Natural killer cell (primary cell): Measurements from ENCODE around the gene DOCK10. TPM values are rescaled to one million over a fixed set of nuclear protein-coding genes. Genes with fewer than 3 reads are reported as not detected.

Experiments used
- ATAC-seq, 3 donors: fragments of 150-1000 bp in 2 of 3; fragments of 200-7000 bp in 1 of 3; cut with Tn5 transposase; 1 replicate in 1 of 3; 2 replicates in 2 of 3; pipeline ENCODE4 v1.10.0; 2021; ENCODE audit warnings: mild to moderate bottlenecking in 2 of 3, moderate library complexity in 2 of 3
- DNase-seq, 2 donors: peaks; one replicate each; pipeline versions ENCODE4 v3.0.0 to v3.0.0-alpha.2; 2013 to 2021; ENCODE audit warnings: mixed read lengths in 1 of 2
- H3K27ac ChIP-seq: one replicate; pipeline ENCODE4 v1.5.1; 2013; ENCODE audit warnings: mild to moderate bottlenecking, low read length
- H3K27me3 ChIP-seq: one replicate; pipeline ENCODE4 v1.6.1; 2013; ENCODE audit warnings: low read length; ENCODE audit not compliant: control insufficient read depth, insufficient read depth
- H3K36me3 ChIP-seq: one replicate; pipeline ENCODE4 v1.6.1; 2013; ENCODE audit warnings: low read length; ENCODE audit not compliant: control insufficient read depth, insufficient read depth
- H3K4me1 ChIP-seq: one replicate; pipeline ENCODE4 v1.6.1; 2013; ENCODE audit warnings: low read length; ENCODE audit not compliant: control insufficient read depth, insufficient read depth
- H3K4me3 ChIP-seq: one replicate; pipeline ENCODE4 v1.5.1; 2013; ENCODE audit warnings: low read length
- H3K9me3 ChIP-seq: one replicate; pipeline ENCODE4 v1.6.1; 2013; ENCODE audit warnings: low read length; ENCODE audit not compliant: control insufficient read depth, insufficient read depth
- H3K27ac Mint-ChIP-seq, 2 donors: one replicate each; pipeline ENCODE4 v1.8.0; 2022; ENCODE audit warnings: mild to moderate bottlenecking in 2 of 2, mixed read lengths in 2 of 2, moderate library complexity in 1 of 2
- H3K27me3 Mint-ChIP-seq, 2 donors: one replicate each; pipeline ENCODE4 v1.8.0; 2022; ENCODE audit warnings: low read depth in 2 of 2, mixed read lengths in 2 of 2
- H3K36me3 Mint-ChIP-seq: one replicate; pipeline ENCODE4 v1.8.0; 2022; ENCODE audit warnings: mixed read lengths
- H3K4me1 Mint-ChIP-seq, 2 donors: one replicate each; pipeline ENCODE4 v1.8.0; 2022; ENCODE audit warnings: mixed read lengths in 2 of 2
- H3K4me3 Mint-ChIP-seq: one replicate; pipeline ENCODE4 v1.8.0; 2022; ENCODE audit warnings: mild to moderate bottlenecking, moderate library complexity, mixed read lengths
- H3K9me3 Mint-ChIP-seq, 2 donors: one replicate each; pipeline ENCODE4 v1.8.0; 2022; ENCODE audit warnings: mixed read lengths in 2 of 2
- CTCF ChIP-seq: fragments of 200-600 bp; IDR thresholded peaks from one replicate; pipeline ENCODE4 v1.8.0; 2022; ENCODE audit warnings: antibody characterized with exemption
- WGBS: methylation state at CpG from one replicate; pipeline ENCODE4 v1.1.7; 2013; ENCODE audit warnings: missing lambda C conversion rate; ENCODE audit not compliant: insufficient coverage; 5-methylcytosine and 5-hydroxymethylcytosine counted together
- intact Hi-C: fragments of 100-400 bp; cut with micrococcal nuclease; formaldehyde crosslinking; loops from one replicate; pipeline ENCODE4 v1.14.2; 2022
- total RNA-seq, 4 donors: library from RNA; stranded (reverse); fragments of 120-200 nt in 1 of 4; gene quantifications; one replicate each; pipeline versions ENCODE4 v1.2.3 to v1.2.4, GENCODE V29; 2013 to 2022

The DOCK10 gene
- total RNA-seq, 3 donors from 2014 or later (not counting 1 experiment from before 2014, with no cell fraction given), result 181 to 213 (median 182) TPM

DNA sequence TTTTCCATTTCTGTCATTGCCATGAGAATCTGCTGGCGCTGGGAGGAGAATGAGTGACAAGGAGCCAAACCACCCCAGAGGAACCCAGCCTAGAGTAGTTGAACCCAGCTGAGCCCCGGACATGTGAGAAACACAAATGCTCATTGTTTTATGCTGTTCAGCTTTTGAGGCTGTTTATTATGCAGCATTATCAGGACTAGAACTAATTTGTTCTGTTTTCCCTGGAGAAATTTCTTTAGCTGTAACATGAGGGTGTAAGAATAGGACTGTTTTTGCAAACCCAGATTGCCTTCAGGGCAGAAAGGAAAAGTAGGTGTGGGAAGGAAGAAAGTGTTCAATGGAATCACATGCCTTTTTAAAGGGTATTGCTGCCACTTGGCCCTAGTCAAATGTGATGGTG lies 28.5 kb upstream of the DOCK10 start:
- H3K4me1 ChIP-seq, result no peaks in the 10 kb centered on the region
- intact Hi-C loops, result no loop called here
- 98% methylated on average over 2 of the region's 2 CpGs for WGBS
- H3K36me3 ChIP-seq, result no peaks in the 10 kb centered on the region
- no peak overlapping the region for H3K27ac ChIP-seq
- DNase-seq, result no peak
- Mint-ChIP-seq H3K36me3 (no peaks in the 10 kb centered on the region), H3K27me3 (no peaks in the 10 kb centered on the region), H3K4me1 (peaks cover 0 to 12% of the 10 kb centered on the region in 2 donors), H3K4me3 (no peak overlapping the region), H3K9me3 (peaks cover 2 to 3% of the 10 kb centered on the region in 2 donors), H3K27ac (no peak overlapping the region)
- no peak overlapping the region for H3K4me3 ChIP-seq
- no peaks in the 10 kb centered on the region for H3K27me3 ChIP-seq
- ATAC-seq, result no peak
- no peak for TF ChIP-seq CTCF
- peaks cover 8% of the 10 kb centered on the region for H3K9me3 ChIP-seq

- Histone ChIP-seq H3K27ac (no peak overlapping the region), H3K36me3 (no peaks in the 10 kb centered on the region), H3K4me1 (no peaks in the 10 kb centered on the region), H3K27me3 (no peaks in the 10 kb centered on the region), H3K9me3 (peaks cover 8% of the 10 kb centered on the region), H3K4me3 (no peak overlapping the region)
- Mint-ChIP-seq H3K4me1 (peaks cover 0 to 6% of the 10 kb centered on the region in 2 donors), H3K27me3 (no peaks in the 10 kb centered on the region), H3K9me3 (peaks cover 2 to 3% of the 10 kb centered on the region in 2 donors), H3K27ac (no peak overlapping the region), H3K4me3 (no peak overlapping the region), H3K36me3 (no peaks in the 10 kb centered on the region)
- no peak for DNase-seq
- TF ChIP-seq CTCF, result no peak
- intact Hi-C loops, result no loop called here
- ATAC-seq, result no peak
- no CpG with 5 or more reads among the region's 1 CpG for WGBS
These were observed 27.7 kb upstream of the DOCK10 start for GRCh38 chr2:225069966-225070365.

DNA sequence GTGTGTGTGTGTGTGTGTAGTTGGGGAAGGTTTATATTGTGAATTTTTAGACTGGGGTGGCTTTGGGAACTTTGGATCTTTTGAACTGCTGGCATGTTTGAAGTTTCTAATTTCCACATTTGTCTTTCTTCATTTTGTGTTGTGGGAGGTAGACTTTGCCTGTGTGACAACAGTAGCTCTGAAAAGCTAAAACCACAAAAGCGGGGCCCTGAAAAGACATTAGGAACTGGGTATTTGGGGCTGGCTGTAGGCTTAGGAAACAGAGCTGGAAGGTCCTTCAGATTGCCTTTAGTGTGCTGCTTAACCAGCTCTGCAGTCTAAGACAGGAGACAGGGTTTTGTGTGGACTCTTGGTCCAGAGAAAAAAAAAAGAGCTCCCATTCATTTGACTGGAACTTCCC lies 27.2 kb upstream of the DOCK10 start:
- H3K4me1 ChIP-seq, result peaks cover 5% of the 10 kb centered on the region
- Mint-ChIP-seq H3K36me3 (no peaks in the 10 kb centered on the region), H3K9me3 (peaks cover 2 to 3% of the 10 kb centered on the region in 2 donors), H3K4me3 (no peak overlapping the region), H3K27me3 (no peaks in the 10 kb centered on the region), H3K4me1 (peaks cover 4 to 10% of the 10 kb centered on the region in 2 donors), H3K27ac (no peak overlapping the region)
- H3K27me3 ChIP-seq, result no peaks in the 10 kb centered on the region
- WGBS, result 90% methylated on average over 1 of the region's 1 CpG
- peaks cover 8% of the 10 kb centered on the region for H3K9me3 ChIP-seq
- no peak overlapping the region for H3K27ac ChIP-seq
- no peak overlapping the region for H3K4me3 ChIP-seq
- DNase-seq (no peak), ATAC-seq (no peak)
- no peak for TF ChIP-seq CTCF
- H3K36me3 ChIP-seq, result no peaks in the 10 kb centered on the region
- intact Hi-C loops, result no loop called here

DNA sequence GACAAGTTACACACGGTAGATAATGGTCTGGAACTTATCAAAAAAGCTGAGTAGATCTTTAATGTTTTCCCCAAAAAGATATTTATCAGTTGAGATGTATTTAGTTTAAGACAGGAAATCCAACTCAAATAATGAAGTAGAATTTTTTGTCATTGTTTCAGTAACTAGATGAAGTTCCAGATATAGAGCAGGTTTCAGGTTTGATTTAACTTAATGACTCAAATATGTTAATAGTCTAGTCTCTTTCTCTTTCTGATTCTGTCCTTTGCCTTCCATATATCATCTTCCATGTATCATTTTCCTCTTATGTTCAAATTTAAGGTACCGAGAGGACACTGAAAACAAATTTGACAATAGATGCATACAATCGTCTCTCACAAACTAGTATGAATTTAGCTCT lies 23.6 kb upstream of the DOCK10 start:
- no peak overlapping the region for H3K4me3 Mint-ChIP-seq
- intact Hi-C loops, result no loop called here

More for the DNA sequence above, 23.6 kb upstream of the DOCK10 start:
- H3K36me3 ChIP-seq, result no peaks in the 10 kb centered on the region
- H3K27ac Mint-ChIP-seq, result no peak overlapping the region
- H3K27ac ChIP-seq, result no peak overlapping the region
- ATAC-seq (no peak), DNase-seq (no peak)
- H3K27me3 Mint-ChIP-seq, result no peaks in the 10 kb centered on the region
- H3K9me3 Mint-ChIP-seq, result peaks cover 2 to 3% of the 10 kb centered on the region in 2 donors
- WGBS, result 88% methylated on average over 3 of the region's 3 CpGs
- H3K9me3 ChIP-seq, result peaks cover 8% of the 10 kb centered on the region
- TF ChIP-seq CTCF, result no peak
- H3K36me3 Mint-ChIP-seq, result no peaks in the 10 kb centered on the region
- H3K27me3 ChIP-seq, result no peaks in the 10 kb centered on the region
- H3K4me3 ChIP-seq, result no peak overlapping the region
- peaks cover 7% of the 10 kb centered on the region for H3K4me1 ChIP-seq
- H3K4me1 Mint-ChIP-seq, result peaks cover 10 to 16% of the 10 kb centered on the region in 2 donors
